ENCODE measurements around the gene UTRN. TPM values are rescaled to one million over a fixed set of nuclear protein-coding genes. Genes with fewer than 3 reads are reported as not detected.

The UTRN gene
- total RNA-seq, 4 donors from 2014 or later: 86.8 to 336 (median 231) TPM

DNA sequence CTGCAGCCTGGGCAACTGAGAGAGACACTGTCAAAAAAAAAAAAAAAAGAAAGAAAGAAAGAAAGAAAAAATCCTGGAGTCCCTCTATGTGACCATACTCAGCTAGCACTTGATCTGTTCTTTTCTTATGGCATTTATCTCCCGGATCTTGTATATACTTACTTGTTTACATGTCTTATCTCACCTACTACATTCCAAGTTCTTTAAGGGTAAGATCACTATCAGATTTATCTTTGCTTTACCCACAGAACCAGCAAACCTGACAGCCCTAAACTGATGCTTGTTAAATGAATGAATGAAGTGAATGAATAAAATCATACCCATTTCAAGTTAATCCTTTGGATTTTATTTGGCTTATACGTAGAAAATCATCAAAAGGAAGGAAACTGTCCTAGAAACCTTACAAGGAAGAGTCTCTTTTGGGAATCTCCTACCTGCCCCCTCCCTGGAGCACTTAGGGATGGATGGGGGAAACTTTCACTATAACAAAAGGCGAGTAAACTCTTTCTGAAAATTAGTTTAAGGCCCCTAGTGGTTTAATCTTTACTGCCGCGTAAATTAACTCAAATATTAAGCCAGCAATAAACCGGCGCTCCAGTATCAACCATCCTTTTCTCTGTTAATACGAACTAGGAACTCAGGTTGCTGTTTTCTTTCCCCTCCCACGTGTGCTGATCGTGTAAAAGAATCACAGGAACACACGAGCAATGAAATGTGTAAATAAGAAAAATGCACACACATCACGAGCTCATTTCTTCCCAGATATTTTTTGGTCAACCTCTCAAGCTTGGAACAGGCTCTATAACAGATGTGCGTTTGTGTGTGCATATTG is 1.3 kb upstream of the UTRN start:
- no peak for TF ChIP-seq POLR2A (IDR thresholded peaks at IDR 0.05)
- TF ChIP-seq, protein P1, sequence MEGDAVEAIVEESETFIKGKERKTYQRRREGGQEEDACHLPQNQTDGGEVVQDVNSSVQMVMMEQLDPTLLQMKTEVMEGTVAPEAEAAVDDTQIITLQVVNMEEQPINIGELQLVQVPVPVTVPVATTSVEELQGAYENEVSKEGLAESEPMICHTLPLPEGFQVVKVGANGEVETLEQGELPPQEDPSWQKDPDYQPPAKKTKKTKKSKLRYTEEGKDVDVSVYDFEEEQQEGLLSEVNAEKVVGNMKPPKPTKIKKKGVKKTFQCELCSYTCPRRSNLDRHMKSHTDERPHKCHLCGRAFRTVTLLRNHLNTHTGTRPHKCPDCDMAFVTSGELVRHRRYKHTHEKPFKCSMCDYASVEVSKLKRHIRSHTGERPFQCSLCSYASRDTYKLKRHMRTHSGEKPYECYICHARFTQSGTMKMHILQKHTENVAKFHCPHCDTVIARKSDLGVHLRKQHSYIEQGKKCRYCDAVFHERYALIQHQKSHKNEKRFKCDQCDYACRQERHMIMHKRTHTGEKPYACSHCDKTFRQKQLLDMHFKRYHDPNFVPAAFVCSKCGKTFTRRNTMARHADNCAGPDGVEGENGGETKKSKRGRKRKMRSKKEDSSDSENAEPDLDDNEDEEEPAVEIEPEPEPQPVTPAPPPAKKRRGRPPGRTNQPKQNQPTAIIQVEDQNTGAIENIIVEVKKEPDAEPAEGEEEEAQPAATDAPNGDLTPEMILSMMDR (IDR thresholded peaks at IDR 0.05): peak in 3 of 4 experiments; percentile 12 to 28 (median 21)
- Histone ChIP-seq H3K36me3 (no peaks in the 10 kb centered on the region), H3K4me1 (peaks cover 0 to 14% of the 10 kb centered on the region in 2 donors), H3K27me3 (no peaks in the 10 kb centered on the region), H3K9me3 (no peaks in the 10 kb centered on the region), H3K4me3 (peak overlapping the region; percentile 69 to 77), H3K27ac (peak overlapping the region; percentile 95 to 96)
- intact Hi-C loops (cut with DNase I; ENCODE audit: low total_unique reads): loop anchor here (10.0 kb wide), 1 partner anchor 69 kb away; no protein-coding TSS in a partner anchor
- DNase-seq: no peak

- peak overlapping the region; percentile 69 to 77 for H3K4me3 ChIP-seq
- intact Hi-C loops (cut with DNase I; ENCODE audit: low total_unique reads): loop anchor here (10.0 kb wide), 1 partner anchor 70 kb away; no protein-coding TSS in a partner anchor
Observed at GRCh38 chr6:144284478-144284782, 705 bp upstream of the UTRN start.

DNA sequence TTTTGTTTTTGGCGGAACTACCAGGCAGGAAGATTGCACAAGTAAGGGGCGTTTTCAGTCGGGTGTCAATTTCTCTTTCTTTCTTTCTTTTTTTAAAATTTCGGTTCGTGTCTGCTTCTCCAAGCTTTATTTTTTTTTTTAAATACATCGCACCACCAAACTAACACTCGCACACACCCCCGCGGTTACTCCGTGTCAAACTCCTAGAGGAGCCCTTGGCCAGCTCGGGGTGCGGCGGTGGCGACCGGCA is 338 bp downstream of the UTRN start:
- peaks cover 0 to 14% of the 10 kb centered on the region in 2 donors for H3K4me1 ChIP-seq
- peak in 1 of 2 donors; percentile 47 for DNase-seq
- H3K4me3 ChIP-seq: peak overlapping the region; percentile 69 to 77
- no peaks in the 10 kb centered on the region for H3K27me3 ChIP-seq
- TF ChIP-seq, protein P1 (IDR thresholded peaks at IDR 0.05): peak in 1 of 4 experiments; percentile 4
- no peak for TF ChIP-seq POLR2A (IDR thresholded peaks at IDR 0.05)
- H3K36me3 ChIP-seq: no peaks in the 10 kb centered on the region
- intact Hi-C loops (cut with DNase I; ENCODE audit: low total_unique reads): loop anchor here (10.0 kb wide), 1 partner anchor 71 kb away; no protein-coding TSS in a partner anchor
- no peaks in the 10 kb centered on the region for H3K9me3 ChIP-seq
- H3K27ac ChIP-seq: peak overlapping the region; percentile 95 to 96

More at GRCh38 chr6:144284478-144284782, 705 bp upstream of the UTRN start:
- Histone ChIP-seq H3K9me3 (no peaks in the 10 kb centered on the region), H3K4me1 (peaks cover 0 to 14% of the 10 kb centered on the region in 2 donors), H3K27me3 (no peaks in the 10 kb centered on the region), H3K36me3 (no peaks in the 10 kb centered on the region), H3K27ac (peak overlapping the region; percentile 95 to 96)
- no peak for DNase-seq
- TF ChIP-seq, protein P1 (IDR thresholded peaks at IDR 0.05): no peak
- TF ChIP-seq POLR2A (IDR thresholded peaks at IDR 0.05): no peak

- intact Hi-C loops (cut with DNase I; ENCODE audit: low total_unique reads): loop anchor here (10.0 kb wide), 1 partner anchor 71 kb away; no protein-coding TSS in a partner anchor
Observed at GRCh38 chr6:144285798-144286502, 815 bp downstream of the UTRN start.

More at GRCh38 chr6:144285798-144286502, 815 bp downstream of the UTRN start:
- peak; percentile 66 to 68 for DNase-seq
- Histone ChIP-seq H3K27ac (peak overlapping the region; percentile 95 to 96), H3K27me3 (no peaks in the 10 kb centered on the region), H3K4me1 (peaks cover 0 to 14% of the 10 kb centered on the region in 2 donors), H3K9me3 (no peaks in the 10 kb centered on the region), H3K4me3 (peak overlapping the region; percentile 69 to 77), H3K36me3 (no peaks in the 10 kb centered on the region)
- TF ChIP-seq, protein P1 (IDR thresholded peaks at IDR 0.05): peak in 1 of 4 experiments; percentile 5
- TF ChIP-seq POLR2A (IDR thresholded peaks at IDR 0.05): peak in 1 of 2 donors; percentile 24
